ENCODE results near the gene TEAD4. TPM values are rescaled to one million over a fixed set of nuclear protein-coding genes. Genes with fewer than 3 reads are reported as not detected.

The TEAD4 gene
- total RNA-seq, result 1 to 10 TPM; 2.5 to 3.1 TPM
- polyA plus RNA-seq, result 1 to 10 TPM in 1 of 2 donors, under 1 TPM in 1; 0.79 to 3.8 TPM

DNA sequence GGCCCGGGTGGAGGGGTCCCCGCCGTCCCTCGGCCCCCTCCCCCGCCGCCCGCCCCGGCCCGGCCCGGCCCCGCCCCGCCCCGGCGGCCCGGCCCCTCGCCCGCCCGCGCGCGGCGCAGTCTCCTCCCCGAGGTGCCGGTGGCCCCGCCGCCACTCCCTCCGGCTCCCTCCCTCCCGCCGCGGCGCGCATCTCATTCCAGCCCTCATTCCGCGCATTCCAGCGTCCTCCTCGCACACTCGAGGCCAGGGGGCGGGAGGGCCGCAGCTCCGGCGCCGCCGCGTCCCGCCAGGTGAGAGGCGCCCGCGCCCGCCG is at the start of gene TEAD4:
Gene TEAD4, plus strand, starts transcription at position 206 of the 313 bp plus-strand sequence.
- H3K27ac ChIP-seq (ENCODE audit: low read depth in 1 of 2, low read length in 2 of 2), result peak within 1 kb of the TSS; percentile 56 to 66
- peak; percentile 40 for DNase-seq (ENCODE audit: low spot score)
- peaks cover 2 to 17% (median 8%) of the 10 kb centered on the region in 4 donors for H3K4me1 ChIP-seq (ENCODE audit: control insufficient read depth in 4 of 4, insufficient read depth in 4 of 4, low read length in 3 of 4)
- no peaks in the 10 kb centered on the region for H3K9me3 ChIP-seq (ENCODE audit: control insufficient read depth in 4 of 4, low read length in 3 of 4)
- H3K36me3 ChIP-seq (ENCODE audit: control insufficient read depth in 4 of 4, insufficient read depth in 3 of 4, low read depth in 1 of 4, low read length in 3 of 4), result no peaks in the 10 kb centered on the region
- H3K9ac ChIP-seq (ENCODE audit: low read depth in 1 of 2, low read length in 2 of 2), result peak within 1 kb of the TSS in 1 of 2 donors; percentile 58
- TF ChIP-seq, protein P1, sequence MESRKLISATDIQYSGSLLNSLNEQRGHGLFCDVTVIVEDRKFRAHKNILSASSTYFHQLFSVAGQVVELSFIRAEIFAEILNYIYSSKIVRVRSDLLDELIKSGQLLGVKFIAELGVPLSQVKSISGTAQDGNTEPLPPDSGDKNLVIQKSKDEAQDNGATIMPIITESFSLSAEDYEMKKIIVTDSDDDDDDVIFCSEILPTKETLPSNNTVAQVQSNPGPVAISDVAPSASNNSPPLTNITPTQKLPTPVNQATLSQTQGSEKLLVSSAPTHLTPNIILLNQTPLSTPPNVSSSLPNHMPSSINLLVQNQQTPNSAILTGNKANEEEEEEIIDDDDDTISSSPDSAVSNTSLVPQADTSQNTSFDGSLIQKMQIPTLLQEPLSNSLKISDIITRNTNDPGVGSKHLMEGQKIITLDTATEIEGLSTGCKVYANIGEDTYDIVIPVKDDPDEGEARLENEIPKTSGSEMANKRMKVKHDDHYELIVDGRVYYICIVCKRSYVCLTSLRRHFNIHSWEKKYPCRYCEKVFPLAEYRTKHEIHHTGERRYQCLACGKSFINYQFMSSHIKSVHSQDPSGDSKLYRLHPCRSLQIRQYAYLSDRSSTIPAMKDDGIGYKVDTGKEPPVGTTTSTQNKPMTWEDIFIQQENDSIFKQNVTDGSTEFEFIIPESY (IDR thresholded peaks at IDR 0.05), result no peak
- TF ChIP-seq GABPA (IDR thresholded peaks at IDR 0.05 in 1 of 2, conservative IDR thresholded peaks at IDR 0.05 in 1 of 2), result no peak
- no peak for TF ChIP-seq RXRA (IDR thresholded peaks at IDR 0.05)
- TF ChIP-seq HNF4G (IDR thresholded peaks at IDR 0.05), result no peak
- no peak for TF ChIP-seq SP1 (IDR thresholded peaks at IDR 0.05)
- no peak for TF ChIP-seq EGR1 (IDR thresholded peaks at IDR 0.05; ENCODE audit: low read depth in 2 of 2)
- TF ChIP-seq, protein P2, sequence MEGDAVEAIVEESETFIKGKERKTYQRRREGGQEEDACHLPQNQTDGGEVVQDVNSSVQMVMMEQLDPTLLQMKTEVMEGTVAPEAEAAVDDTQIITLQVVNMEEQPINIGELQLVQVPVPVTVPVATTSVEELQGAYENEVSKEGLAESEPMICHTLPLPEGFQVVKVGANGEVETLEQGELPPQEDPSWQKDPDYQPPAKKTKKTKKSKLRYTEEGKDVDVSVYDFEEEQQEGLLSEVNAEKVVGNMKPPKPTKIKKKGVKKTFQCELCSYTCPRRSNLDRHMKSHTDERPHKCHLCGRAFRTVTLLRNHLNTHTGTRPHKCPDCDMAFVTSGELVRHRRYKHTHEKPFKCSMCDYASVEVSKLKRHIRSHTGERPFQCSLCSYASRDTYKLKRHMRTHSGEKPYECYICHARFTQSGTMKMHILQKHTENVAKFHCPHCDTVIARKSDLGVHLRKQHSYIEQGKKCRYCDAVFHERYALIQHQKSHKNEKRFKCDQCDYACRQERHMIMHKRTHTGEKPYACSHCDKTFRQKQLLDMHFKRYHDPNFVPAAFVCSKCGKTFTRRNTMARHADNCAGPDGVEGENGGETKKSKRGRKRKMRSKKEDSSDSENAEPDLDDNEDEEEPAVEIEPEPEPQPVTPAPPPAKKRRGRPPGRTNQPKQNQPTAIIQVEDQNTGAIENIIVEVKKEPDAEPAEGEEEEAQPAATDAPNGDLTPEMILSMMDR (IDR thresholded peaks at IDR 0.05; ENCODE audit: low read depth, low read length, missing input control), result no peak
- no peak for TF ChIP-seq JUND (IDR thresholded peaks at IDR 0.05)
- TF ChIP-seq HNF4A (conservative IDR thresholded peaks at IDR 0.05), result no peak
- TF ChIP-seq, protein P3, sequence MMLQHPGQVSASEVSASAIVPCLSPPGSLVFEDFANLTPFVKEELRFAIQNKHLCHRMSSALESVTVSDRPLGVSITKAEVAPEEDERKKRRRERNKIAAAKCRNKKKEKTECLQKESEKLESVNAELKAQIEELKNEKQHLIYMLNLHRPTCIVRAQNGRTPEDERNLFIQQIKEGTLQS (IDR thresholded peaks at IDR 0.05), result no peak
- TF ChIP-seq FOXA2 (IDR thresholded peaks at IDR 0.05), result no peak
- TF ChIP-seq FOXA1 (IDR thresholded peaks at IDR 0.05), result no peak
- no peak for TF ChIP-seq RAD21 (IDR thresholded peaks at IDR 0.05)
- TF ChIP-seq YY1 (IDR thresholded peaks at IDR 0.05), result no peak
- peak within 1 kb of the TSS; percentile 36 to 64 (median 63) for H3K4me3 ChIP-seq (ENCODE audit: low read depth in 1 of 3, low read length in 3 of 3)
- H3K27me3 ChIP-seq (ENCODE audit: control insufficient read depth in 4 of 4, insufficient read depth in 4 of 4, low read length in 3 of 4), result peaks cover 0 to 11% (median 3%) of the 10 kb centered on the region in 4 donors
- WGBS, result 2% methylated on average over 50 of the region's 50 CpGs

DNA sequence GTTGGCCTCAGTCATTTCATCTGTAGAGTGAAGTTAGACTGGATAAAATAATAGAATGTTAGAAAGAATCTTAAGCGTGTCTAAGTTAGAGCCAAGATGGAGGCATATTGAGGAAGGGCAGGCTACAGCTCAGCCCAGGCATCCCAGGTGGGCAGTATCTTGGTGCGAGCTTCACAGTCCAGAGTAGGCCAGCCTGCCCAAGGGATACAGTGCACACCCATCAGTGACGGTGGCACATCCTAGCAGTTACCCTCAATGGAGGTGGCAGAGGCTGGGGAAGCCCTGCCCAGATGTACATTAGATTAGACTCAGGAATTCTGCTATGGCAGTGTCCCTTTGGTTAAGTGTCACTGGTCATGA is 47.0 kb upstream of the TEAD4 start:
- no peaks in the 10 kb centered on the region for H3K27me3 ChIP-seq (ENCODE audit: control insufficient read depth in 4 of 4, insufficient read depth in 4 of 4, low read length in 3 of 4)
- H3K27ac ChIP-seq (ENCODE audit: low read depth in 1 of 2, low read length in 2 of 2), result no peak overlapping the region
- H3K9ac ChIP-seq (ENCODE audit: low read depth in 1 of 2, low read length in 2 of 2), result no peak overlapping the region
- H3K4me1 ChIP-seq (ENCODE audit: control insufficient read depth in 4 of 4, insufficient read depth in 4 of 4, low read length in 3 of 4), result no peaks in the 10 kb centered on the region
- no peak for DNase-seq (ENCODE audit: low spot score)
- no peaks in the 10 kb centered on the region for H3K9me3 ChIP-seq (ENCODE audit: control insufficient read depth in 4 of 4, low read length in 3 of 4)
- H3K4me3 ChIP-seq (ENCODE audit: low read depth in 1 of 3, low read length in 3 of 3), result no peak overlapping the region
- WGBS, result 97% methylated on average over 3 of the region's 3 CpGs
- H3K36me3 ChIP-seq (ENCODE audit: control insufficient read depth in 4 of 4, insufficient read depth in 3 of 4, low read depth in 1 of 4, low read length in 3 of 4), result peaks cover 0 to 13% (median 5%) of the 10 kb centered on the region in 4 donors
- TF ChIP-seq YY1 (IDR thresholded peaks at IDR 0.05), result no peak
- no peak for TF ChIP-seq EGR1 (IDR thresholded peaks at IDR 0.05; ENCODE audit: low read depth in 2 of 2)
- TF ChIP-seq, protein P1 (IDR thresholded peaks at IDR 0.05), result no peak
- no peak for TF ChIP-seq HNF4G (IDR thresholded peaks at IDR 0.05)
- no peak for TF ChIP-seq TAF1 (conservative IDR thresholded peaks at IDR 0.05)
- TF ChIP-seq, protein P4, sequence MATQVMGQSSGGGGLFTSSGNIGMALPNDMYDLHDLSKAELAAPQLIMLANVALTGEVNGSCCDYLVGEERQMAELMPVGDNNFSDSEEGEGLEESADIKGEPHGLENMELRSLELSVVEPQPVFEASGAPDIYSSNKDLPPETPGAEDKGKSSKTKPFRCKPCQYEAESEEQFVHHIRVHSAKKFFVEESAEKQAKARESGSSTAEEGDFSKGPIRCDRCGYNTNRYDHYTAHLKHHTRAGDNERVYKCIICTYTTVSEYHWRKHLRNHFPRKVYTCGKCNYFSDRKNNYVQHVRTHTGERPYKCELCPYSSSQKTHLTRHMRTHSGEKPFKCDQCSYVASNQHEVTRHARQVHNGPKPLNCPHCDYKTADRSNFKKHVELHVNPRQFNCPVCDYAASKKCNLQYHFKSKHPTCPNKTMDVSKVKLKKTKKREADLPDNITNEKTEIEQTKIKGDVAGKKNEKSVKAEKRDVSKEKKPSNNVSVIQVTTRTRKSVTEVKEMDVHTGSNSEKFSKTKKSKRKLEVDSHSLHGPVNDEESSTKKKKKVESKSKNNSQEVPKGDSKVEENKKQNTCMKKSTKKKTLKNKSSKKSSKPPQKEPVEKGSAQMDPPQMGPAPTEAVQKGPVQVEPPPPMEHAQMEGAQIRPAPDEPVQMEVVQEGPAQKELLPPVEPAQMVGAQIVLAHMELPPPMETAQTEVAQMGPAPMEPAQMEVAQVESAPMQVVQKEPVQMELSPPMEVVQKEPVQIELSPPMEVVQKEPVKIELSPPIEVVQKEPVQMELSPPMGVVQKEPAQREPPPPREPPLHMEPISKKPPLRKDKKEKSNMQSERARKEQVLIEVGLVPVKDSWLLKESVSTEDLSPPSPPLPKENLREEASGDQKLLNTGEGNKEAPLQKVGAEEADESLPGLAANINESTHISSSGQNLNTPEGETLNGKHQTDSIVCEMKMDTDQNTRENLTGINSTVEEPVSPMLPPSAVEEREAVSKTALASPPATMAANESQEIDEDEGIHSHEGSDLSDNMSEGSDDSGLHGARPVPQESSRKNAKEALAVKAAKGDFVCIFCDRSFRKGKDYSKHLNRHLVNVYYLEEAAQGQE (IDR thresholded peaks at IDR 0.05), result no peak
- no peak for TF ChIP-seq HNF4A (conservative IDR thresholded peaks at IDR 0.05)
- TF ChIP-seq, protein P3 (IDR thresholded peaks at IDR 0.05), result no peak
- no peak for TF ChIP-seq FOXA2 (IDR thresholded peaks at IDR 0.05)
- no peak for TF ChIP-seq RXRA (IDR thresholded peaks at IDR 0.05)
- no peak for TF ChIP-seq JUND (IDR thresholded peaks at IDR 0.05)
- TF ChIP-seq FOXA1 (IDR thresholded peaks at IDR 0.05), result no peak
- no peak for TF ChIP-seq SP1 (IDR thresholded peaks at IDR 0.05)
- TF ChIP-seq GABPA (IDR thresholded peaks at IDR 0.05 in 1 of 2, conservative IDR thresholded peaks at IDR 0.05 in 1 of 2), result no peak
- TF ChIP-seq, protein P2 (IDR thresholded peaks at IDR 0.05; ENCODE audit: low read depth, low read length, missing input control), result no peak

All from liver (tissue), 9 donors.